HepG2 (cell line): ENCODE results near the gene RTEL1. TPM values are rescaled to one million over a fixed set of nuclear protein-coding genes. Genes with fewer than 3 reads are reported as not detected.

Source experiments
- GZF1 ChIP-seq: sonication (generic); formaldehyde crosslinking; IDR thresholded peaks from 2 replicates; pipeline ENCODE4 v1.5.1; 2020; ENCODE audit warnings: mild to moderate bottlenecking, missing genetic modification reagents
- TCF7 ChIP-seq: sonication (generic); IDR thresholded peaks from 2 replicates; pipeline ENCODE4 v1.6.1; 2016; ENCODE audit warnings: antibody characterized with exemption, low read depth
- ZBTB40 ChIP-seq, 2 experiments: fragments of 450-650 bp in 1 of 2; sonication (generic) in 1 of 2; formaldehyde crosslinking in 1 of 2; IDR thresholded peaks; 2 replicates each; pipeline versions ENCODE4 v1.6.1 to v1.8.0; 2016 to 2022; ENCODE audit warnings: antibody characterized with exemption in 1 of 2, mild to moderate bottlenecking in 1 of 2, missing genetic modification reagents in 1 of 2
- ZNF234 ChIP-seq: sonication (generic); formaldehyde crosslinking; conservative IDR thresholded peaks from 2 replicates; pipeline ENCODE4 v1.5.1; 2020; ENCODE audit warnings: mild to moderate bottlenecking, missing genetic modification reagents
- ZNF446 ChIP-seq: sonication (generic); formaldehyde crosslinking; IDR thresholded peaks from 2 replicates; pipeline ENCODE4 v1.5.0; 2020; ENCODE audit warnings: mild to moderate bottlenecking, missing genetic modification reagents
- ZNF576 ChIP-seq: sonication (generic); formaldehyde crosslinking; IDR thresholded peaks from 2 replicates; pipeline ENCODE4 v1.4.0; 2020; ENCODE audit warnings: mild to moderate bottlenecking, missing genetic modification reagents
- polyA plus RNA-seq, 8 experiments: library from polyadenylated mRNA; depleted of rRNA in 3 of 8; stranded (reverse) in 7 of 8; unstranded in 1 of 8; fragments of >200 nt; fragmentation: Illumina TruSeq in 4 of 8; extraction: Trizol in 4 of 8; gene quantifications; 2 replicates each; pipeline versions ENCODE4 v1.2.1 to v1.2.3, GENCODE V29; 2011 to 2016; ENCODE audit warnings: low read depth in 4 of 8, missing spikeins in 1 of 8, mixed read lengths in 1 of 8; ENCODE audit not compliant: insufficient read depth in 1 of 8
- total RNA-seq, 5 experiments: library from RNA; depleted of rRNA; stranded (reverse); fragments of >200 nt; fragmentation: Illumina TruSeq; extraction: Trizol; gene quantifications; 2 replicates each; pipeline ENCODE4 v1.2.3, GENCODE V29; 2016; ENCODE audit warnings: low read depth in 1 of 5

The RTEL1 gene
- total and polyA plus RNA-seq, 2 of the 13 experiments (the other 11 are each of a cell fraction or from before 2014, with no cell fraction given), result 21.8 to 36.4 TPM

GRCh38 chr20:63633732-63634131 lies 24.4 kb upstream of the RTEL1 start (continued):
- no peak for TF ChIP-seq GZF1 (CRISPR knock-in tag)
- TF ChIP-seq ZNF446 (CRISPR knock-in tag), result no peak
- no peak for TF ChIP-seq ZNF234 (CRISPR knock-in tag)
- no peak for TF ChIP-seq TCF7
- TF ChIP-seq ZNF576, result no peak
- TF ChIP-seq ZBTB40 (IDR thresholded peaks at IDR 0.05), result no peak
- no peak for TF ChIP-seq ZBTB40 (CRISPR knock-in tag; IDR thresholded peaks at IDR 0.05)
- TF ChIP-seq, all 625 proteins: peak for 0
